SU-DHL-6 (cell line): ENCODE measurements around the gene AKAP6.

Experiments used
- H2AFZ ChIP-seq: fragments of 200-600 bp; sonication (generic); 2 replicates; pipeline ENCODE4 v1.6.1; 2014; ENCODE audit warnings: low read depth, mild to moderate bottlenecking, moderate library complexity, mixed read lengths, antibody characterized with exemption, low read length; ENCODE audit not compliant: severe bottlenecking
- H3F3A ChIP-seq: fragments of 200-600 bp; shearing (Covaris generic); 2 replicates; pipeline ENCODE4 v1.6.0; 2016; ENCODE audit warnings: antibody characterized with exemption, mild to moderate bottlenecking; ENCODE audit not compliant: insufficient read depth
- H3K27ac ChIP-seq: fragments of 200-600 bp; sonication (generic); 2 replicates; pipeline ENCODE4 v1.5.1; 2016; ENCODE audit warnings: low read depth, mild to moderate bottlenecking, low read length, moderate library complexity, mixed read lengths
- H3K27me3 ChIP-seq: fragments of 200-600 bp; sonication (generic), shearing (Covaris generic); 2 replicates; pipeline ENCODE4 v1.6.0; 2014; ENCODE audit warnings: mild to moderate bottlenecking, low read length
- H3K36me3 ChIP-seq: fragments of 200-600 bp; sonication (generic); 2 replicates; pipeline ENCODE4 v1.6.1; 2014; ENCODE audit warnings: mild to moderate bottlenecking, low read length, mixed read lengths
- H3K4me2 ChIP-seq: fragments of 300-600, 200-600 bp; shearing (Covaris generic), sonication (generic); 2 replicates; pipeline ENCODE4 v1.6.0; 2014; ENCODE audit warnings: low read length, low read depth, mild to moderate bottlenecking; ENCODE audit not compliant: poor library complexity, severe bottlenecking
- H3K4me3 ChIP-seq: fragments of 200-600 bp; sonication (generic); 2 replicates; pipeline ENCODE4 v1.5.1; 2014; ENCODE audit warnings: antibody characterized with exemption, low read length, mild to moderate bottlenecking, mixed read lengths; ENCODE audit not compliant: insufficient read depth, poor library complexity, severe bottlenecking
- H3K79me2 ChIP-seq: fragments of 200-600 bp; sonication (generic); 2 replicates; pipeline ENCODE4 v1.6.1; 2014; ENCODE audit warnings: mild to moderate bottlenecking, low read length, moderate library complexity; ENCODE audit not compliant: insufficient read depth
- H3K9ac ChIP-seq: fragments of 200-600 bp; sonication (generic); 2 replicates; pipeline ENCODE4 v1.7.0; 2014; ENCODE audit warnings: mild to moderate bottlenecking, low read length
- H3K9me2 ChIP-seq: fragments of 200-600 bp; sonication (generic); replicated peaks from 2 replicates; pipeline ENCODE4 v1.6.1; 2014; ENCODE audit warnings: low read length; ENCODE audit not compliant: insufficient read depth
- H3K9me3 ChIP-seq: fragments of 200-600 bp; sonication (generic); 2 replicates; pipeline ENCODE4 v1.6.1; 2014; ENCODE audit warnings: low read length, mixed read lengths; ENCODE audit not compliant: insufficient read depth
- H4K20me1 ChIP-seq: fragments of 200-600 bp; sonication (generic); 2 replicates; pipeline ENCODE4 v1.6.1; 2014; ENCODE audit warnings: low read depth, mild to moderate bottlenecking, antibody characterized with exemption, low read length, moderate library complexity, mixed read lengths
- EZH2phosphoT487 ChIP-seq: fragments of 200-600 bp; sonication (generic), shearing (Covaris generic); conservative IDR thresholded peaks from 2 replicates; pipeline ENCODE4 v1.6.1; 2018; ENCODE audit warnings: mild to moderate bottlenecking, antibody characterized with exemption, low read length, moderate library complexity, mixed read lengths
- TF ChIP-seq, protein P1 (sequence below): fragments of 200-600 bp; sonication (generic); IDR thresholded peaks from one replicate; pipeline ENCODE4 v1.5.1; 2017; ENCODE audit warnings: antibody characterized with exemption, mild to moderate bottlenecking, low read length, moderate library complexity; ENCODE audit not compliant: insufficient read depth, poor library complexity, severe bottlenecking

The AKAP6 gene

DNA sequence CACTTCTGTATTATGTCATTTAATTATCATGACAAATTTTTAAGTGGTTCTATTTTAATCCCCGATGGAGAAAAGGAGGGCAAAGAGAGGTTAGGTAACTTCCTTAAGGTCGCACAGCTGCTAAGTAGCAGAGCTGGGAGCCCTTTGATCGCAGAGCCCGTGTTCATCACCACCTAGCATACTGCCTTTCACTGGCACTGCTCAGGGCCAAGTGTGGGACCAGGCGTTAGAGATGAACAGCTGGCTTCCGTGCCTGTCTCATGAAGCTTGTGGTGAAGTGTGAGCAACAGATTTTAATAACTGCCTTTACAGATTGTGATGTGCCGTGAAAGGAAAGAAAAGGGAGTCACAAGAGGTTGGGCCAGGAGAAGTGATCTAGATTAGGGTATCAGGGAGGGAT, 273.6 kb downstream of the AKAP6 start:
- Histone ChIP-seq H3K27ac (no peak overlapping the region), H3K4me2 (no peak overlapping the region), H3F3A (no peaks in the 10 kb centered on the region), H4K20me1 (no peaks in the 10 kb centered on the region), H3K4me3 (no peak overlapping the region), H3K27me3 (no peaks in the 10 kb centered on the region), H3K79me2 (no peaks in the 10 kb centered on the region), H3K9me2 (no peaks in the 10 kb centered on the region), H3K9ac (no peak overlapping the region), H3K9me3 (no peaks in the 10 kb centered on the region), H2AFZ (no peak overlapping the region), H3K36me3 (no peaks in the 10 kb centered on the region)
- TF ChIP-seq EZH2phosphoT487: no peak
- TF ChIP-seq, protein P1, sequence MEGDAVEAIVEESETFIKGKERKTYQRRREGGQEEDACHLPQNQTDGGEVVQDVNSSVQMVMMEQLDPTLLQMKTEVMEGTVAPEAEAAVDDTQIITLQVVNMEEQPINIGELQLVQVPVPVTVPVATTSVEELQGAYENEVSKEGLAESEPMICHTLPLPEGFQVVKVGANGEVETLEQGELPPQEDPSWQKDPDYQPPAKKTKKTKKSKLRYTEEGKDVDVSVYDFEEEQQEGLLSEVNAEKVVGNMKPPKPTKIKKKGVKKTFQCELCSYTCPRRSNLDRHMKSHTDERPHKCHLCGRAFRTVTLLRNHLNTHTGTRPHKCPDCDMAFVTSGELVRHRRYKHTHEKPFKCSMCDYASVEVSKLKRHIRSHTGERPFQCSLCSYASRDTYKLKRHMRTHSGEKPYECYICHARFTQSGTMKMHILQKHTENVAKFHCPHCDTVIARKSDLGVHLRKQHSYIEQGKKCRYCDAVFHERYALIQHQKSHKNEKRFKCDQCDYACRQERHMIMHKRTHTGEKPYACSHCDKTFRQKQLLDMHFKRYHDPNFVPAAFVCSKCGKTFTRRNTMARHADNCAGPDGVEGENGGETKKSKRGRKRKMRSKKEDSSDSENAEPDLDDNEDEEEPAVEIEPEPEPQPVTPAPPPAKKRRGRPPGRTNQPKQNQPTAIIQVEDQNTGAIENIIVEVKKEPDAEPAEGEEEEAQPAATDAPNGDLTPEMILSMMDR: no peak

DNA sequence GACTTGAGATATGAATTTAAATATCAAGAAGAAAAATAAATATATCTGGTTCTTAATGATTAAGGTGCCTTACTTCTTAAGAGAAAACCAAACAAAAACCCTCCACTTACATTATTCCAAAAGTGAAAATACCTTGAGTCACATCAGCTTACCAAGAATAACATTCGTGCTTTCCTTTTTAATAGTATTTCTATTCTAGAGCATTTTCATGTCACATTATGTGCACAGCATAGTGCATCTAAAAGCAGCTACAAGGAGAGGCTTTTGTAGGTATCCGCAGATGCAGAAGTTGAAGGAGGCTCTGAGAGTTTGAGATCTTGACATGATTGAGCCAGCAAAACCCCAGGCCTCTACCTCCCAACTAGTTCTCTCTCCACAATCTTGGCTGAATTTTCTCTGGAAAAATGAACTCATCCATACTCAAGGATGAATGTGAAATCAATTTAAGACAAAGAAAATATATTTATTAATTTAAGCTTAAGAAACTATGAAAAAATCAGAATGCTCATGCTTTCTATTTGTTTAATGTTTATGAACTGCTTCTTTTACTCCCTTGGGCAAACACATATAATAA, 275.0 kb downstream of the AKAP6 start:
- no peak overlapping the region for H3K4me2 ChIP-seq
- H3K9me2 ChIP-seq: no peaks in the 10 kb centered on the region
- no peaks in the 10 kb centered on the region for H3K79me2 ChIP-seq
- H3K9ac ChIP-seq: no peak overlapping the region
- H3F3A ChIP-seq: no peaks in the 10 kb centered on the region
- no peaks in the 10 kb centered on the region for H4K20me1 ChIP-seq
- no peaks in the 10 kb centered on the region for H3K36me3 ChIP-seq
- TF ChIP-seq, protein P1: no peak
- no peak for TF ChIP-seq EZH2phosphoT487
- no peaks in the 10 kb centered on the region for H3K27me3 ChIP-seq
- H3K4me3 ChIP-seq: no peak overlapping the region
- H3K9me3 ChIP-seq: no peaks in the 10 kb centered on the region
- no peak overlapping the region for H3K27ac ChIP-seq
- no peak overlapping the region for H2AFZ ChIP-seq

DNA sequence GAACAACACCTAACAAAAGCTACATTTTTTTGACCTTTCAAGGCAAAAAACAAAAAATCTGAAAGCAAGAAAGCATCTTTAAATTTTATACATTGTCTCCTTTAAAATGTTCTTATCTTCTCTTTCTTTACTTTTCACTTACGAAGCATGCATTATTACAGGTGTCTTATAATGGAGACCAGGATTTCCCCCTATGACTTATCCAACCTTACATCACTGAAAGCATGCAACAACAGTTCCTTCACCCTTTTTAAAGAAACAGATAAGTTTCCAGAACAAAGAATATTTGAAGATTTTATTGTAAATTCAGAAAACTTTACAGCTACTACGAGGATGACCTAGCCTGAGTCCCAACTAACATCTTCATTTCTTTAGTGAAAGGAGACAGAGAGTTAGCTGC, 277.2 kb downstream of the AKAP6 start:
- Histone ChIP-seq H3K27ac (no peak overlapping the region), H3K4me3 (no peak overlapping the region), H4K20me1 (no peaks in the 10 kb centered on the region), H3K4me2 (no peak overlapping the region), H3K79me2 (no peaks in the 10 kb centered on the region), H3K9me3 (no peaks in the 10 kb centered on the region), H3K36me3 (no peaks in the 10 kb centered on the region), H2AFZ (no peak overlapping the region), H3K9me2 (no peaks in the 10 kb centered on the region), H3K27me3 (no peaks in the 10 kb centered on the region), H3K9ac (no peak overlapping the region), H3F3A (no peaks in the 10 kb centered on the region)
- TF ChIP-seq, protein P1: no peak
- TF ChIP-seq EZH2phosphoT487: no peak
